DND-41 (cell line): ENCODE measurements around the gene ARHGAP45.

Source experiments
- CTCF ChIP-seq: IDR thresholded peaks from 2 replicates; pipeline ENCODE4 v1.5.1; 2012; ENCODE audit warnings: borderline replicate concordance, low read length, moderate library complexity, mild to moderate bottlenecking; ENCODE audit not compliant: poor library complexity, severe bottlenecking; ENCODE audit errors: extremely low read depth
- EZH2 ChIP-seq: IDR thresholded peaks from 3 replicates; pipeline ENCODE4 v1.6.1; 2012; ENCODE audit warnings: borderline replicate concordance, low read depth, mild to moderate bottlenecking, moderate library complexity, low read length, inconsistent platforms; ENCODE audit not compliant: severe bottlenecking

- TF ChIP-seq CTCF (no peak), EZH2 (no peak)
Measured at GRCh38 chr19:1062387-1063029, 4.5 kb upstream of the ARHGAP45 start.
